ENCODE data around the gene HOXA9.

HOXA9 gene

DNA sequence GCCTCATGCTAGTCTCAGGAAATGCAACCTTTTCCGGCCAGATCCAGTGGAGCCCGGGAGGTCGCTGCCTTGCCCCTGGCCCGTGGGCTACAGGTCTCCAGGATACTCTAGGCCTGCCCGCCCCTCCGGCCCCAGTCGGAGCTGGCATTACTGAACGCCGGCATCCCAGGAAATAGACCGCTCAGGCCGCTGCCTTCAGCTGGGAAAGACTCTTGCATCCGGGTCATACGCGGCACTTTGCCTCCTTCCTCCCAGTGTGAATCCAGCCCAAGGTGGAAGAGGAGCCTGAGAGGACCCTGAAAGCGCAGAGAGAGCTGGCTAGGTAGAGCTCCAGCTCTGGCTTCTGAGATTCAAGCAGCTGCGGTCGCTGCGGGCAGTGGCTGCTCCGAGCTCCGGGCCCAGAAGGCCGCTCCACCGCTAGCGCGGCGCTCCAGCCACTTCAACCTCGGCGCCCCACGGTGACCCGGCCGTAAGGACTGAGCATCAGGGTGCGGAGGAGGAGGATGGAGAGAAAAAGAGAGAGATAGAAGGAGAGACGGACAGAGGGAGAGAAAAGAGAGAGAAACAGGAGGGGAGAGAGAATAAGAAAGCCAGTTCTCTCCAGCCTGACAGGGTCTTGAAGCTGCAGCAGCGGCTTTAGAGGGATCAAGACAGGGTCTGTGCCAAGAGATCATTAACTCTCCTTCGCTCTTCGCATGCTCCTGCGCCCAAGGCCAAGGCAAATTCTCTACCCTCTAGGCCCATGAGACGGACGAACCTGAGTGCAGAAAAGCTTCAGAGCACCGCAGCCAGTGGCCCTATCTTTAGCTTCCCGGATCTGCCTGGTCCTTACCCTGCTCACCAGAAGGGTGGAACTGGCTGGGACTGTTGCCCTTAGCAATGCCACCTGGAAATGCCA is 10.5 kb upstream of the HOXA9 start:
- DNase-seq = no peak

DNA sequence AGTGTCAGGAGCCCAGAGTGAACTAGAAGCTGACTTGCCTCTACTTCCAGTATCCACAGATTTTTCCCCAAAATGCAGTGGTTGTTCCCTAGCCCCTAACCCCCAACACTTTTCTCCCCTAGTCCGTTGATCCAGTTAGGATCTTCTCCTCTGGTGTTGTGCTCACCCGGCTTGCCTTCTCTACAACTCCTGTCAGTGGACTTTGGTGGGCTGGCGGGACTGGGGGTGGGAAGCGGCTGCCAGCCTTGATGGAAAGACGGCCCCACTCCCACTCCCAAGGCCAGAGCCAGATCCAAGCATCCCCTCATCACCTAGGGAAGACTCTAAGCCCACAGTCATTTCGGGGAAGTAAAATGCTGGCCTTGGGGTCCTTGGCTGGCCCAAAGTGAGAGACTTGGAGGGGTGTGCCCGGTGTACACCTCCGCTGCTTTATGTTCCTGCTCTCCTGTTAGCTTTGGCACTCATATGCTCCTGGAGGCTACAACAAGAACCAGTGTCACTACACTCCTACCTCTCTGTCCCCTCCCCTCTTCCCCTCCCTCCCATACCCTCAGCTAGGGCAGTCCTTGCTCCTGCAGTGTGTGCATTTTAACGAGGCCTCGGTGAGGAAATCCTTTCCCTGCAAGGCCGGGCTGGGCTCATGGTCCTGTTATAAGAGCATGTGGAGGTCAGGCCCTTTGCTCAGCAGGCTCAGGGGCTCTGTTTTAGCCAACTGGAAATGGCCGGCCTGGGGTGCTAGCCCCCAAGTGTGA is 9.7 kb upstream of the HOXA9 start:
- DNase-seq = no peak

- DNase-seq = no peak
Observed at GRCh38 chr7:27173956-27174873, 8.9 kb upstream of the HOXA9 start, which contains the start of gene HOXA10. TSS of gene HOXA10 (minus strand) at chr7:27174320. CDS start at chr7:27174306, 14 bp downstream.

- no peak for DNase-seq
Observed at GRCh38 chr7:27173511-27173955, 8.2 kb upstream of the HOXA9 start.

DNA sequence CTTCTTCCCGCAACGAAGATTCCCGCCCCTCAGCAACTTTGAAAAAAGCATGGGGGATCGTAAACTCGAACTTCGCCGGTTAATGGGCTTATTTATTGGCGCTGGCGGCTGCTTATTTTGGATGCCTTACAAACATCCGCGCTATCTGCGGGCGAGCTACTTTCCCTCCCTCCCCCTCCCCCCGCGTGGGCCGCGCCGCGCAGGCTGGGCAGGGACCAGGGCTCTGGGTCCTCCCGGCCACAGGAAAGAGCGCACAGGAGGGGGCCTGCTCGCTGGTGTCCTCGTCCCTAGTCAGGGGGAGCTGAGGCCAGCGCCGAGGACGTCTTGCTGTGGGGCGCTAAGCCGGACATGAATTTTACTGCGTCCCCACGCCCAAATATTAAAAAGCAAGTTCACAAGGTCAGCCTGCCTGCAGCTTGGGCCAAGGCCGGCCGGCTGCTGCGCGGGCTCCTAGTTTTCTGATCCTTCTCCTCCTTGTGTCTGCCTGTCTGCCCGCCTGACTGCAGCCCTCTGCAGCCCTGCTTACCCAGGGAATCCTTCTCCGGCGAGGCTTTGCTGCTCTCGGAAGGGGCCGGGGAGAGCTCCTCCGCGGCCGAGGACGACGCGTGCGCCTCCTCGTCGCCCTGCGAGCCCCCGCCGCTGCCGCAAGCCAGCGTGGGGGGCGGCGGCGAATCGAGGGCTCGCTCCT is 7.6 kb upstream of the HOXA9 start:
- no peak for DNase-seq

- no peak for DNase-seq
Observed at GRCh38 chr7:27172315-27172774, 7.0 kb upstream of the HOXA9 start.

DNA sequence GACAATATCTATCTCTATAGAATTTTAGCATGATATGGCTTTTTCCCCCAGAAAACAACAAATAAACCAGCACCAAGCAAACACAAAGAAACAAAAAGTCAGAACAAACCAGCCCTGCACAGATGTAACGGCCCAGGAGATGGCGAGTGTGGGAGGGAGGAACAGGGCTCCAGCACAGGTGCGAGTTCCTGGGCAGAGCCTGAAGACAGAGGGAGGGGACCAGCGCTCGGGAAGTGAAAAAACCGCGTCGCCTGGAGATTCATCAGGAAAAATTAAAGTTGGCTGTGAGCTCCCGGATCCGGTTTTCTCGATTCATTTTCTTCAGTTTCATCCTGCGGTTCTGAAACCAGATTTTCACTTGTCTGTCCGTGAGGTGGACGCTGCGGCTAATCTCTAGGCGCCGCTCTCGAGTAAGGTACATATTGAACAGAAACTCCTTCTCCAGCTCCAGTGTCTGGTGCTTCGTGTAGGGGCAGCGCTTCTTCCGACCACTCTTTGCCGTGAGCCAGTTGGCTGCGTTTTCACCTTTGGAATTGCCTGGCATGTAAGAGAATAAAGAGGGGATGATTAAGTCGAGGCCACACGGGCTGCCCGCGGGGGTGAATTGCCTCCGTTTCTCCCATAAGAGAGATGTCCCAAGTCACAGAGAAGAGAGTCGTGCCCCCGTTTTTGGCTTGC is 6.4 kb upstream of the HOXA9 start:
- no peak for DNase-seq

DNA sequence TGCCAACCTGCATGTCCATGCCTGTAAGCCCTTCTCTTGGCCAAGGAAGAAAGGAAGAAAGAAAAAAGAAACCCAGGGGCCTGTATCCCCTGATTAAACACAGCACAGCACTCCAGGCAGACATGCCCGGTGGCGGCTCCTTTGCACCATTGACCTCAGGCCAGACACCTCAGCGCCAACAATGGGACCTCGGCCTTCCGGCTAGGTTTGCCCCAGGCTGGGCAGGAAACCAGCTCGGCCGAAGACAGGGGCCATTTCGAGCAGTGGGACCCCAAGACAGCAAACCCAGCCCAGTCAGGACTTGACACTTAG is 5.9 kb upstream of the HOXA9 start:
- DNase-seq = no peak

GRCh38 chr7:27170426-27171324 is 5.3 kb upstream of the HOXA9 start:
- no peak for DNase-seq

- DNase-seq = no peak
Observed at GRCh38 chr7:27169658-27170425, 4.5 kb upstream of the HOXA9 start.

- DNase-seq = no peak
Observed at GRCh38 chr7:27168265-27168947, 3.1 kb upstream of the HOXA9 start.

DNA sequence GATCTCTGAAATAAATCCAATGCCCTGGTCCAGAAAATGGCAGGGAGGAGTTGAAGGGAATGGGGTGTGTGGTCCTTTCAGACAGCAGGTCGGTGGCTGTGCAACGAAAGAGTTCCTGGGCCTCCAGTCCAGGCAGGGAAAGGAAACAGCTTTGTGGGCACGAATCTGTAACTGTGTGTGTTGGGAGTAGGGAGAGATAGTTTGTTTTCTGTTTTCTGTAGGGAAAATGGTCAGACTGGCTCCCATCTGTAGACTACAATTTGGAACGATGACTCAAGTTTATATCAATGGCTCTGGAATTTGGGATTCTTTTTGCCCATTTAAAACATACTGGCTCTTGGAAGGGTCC is 2.6 kb upstream of the HOXA9 start:
- no peak for DNase-seq

GRCh38 chr7:27166531-27167505 is 1.5 kb upstream of the HOXA9 start:
- DNase-seq = no peak

DNA sequence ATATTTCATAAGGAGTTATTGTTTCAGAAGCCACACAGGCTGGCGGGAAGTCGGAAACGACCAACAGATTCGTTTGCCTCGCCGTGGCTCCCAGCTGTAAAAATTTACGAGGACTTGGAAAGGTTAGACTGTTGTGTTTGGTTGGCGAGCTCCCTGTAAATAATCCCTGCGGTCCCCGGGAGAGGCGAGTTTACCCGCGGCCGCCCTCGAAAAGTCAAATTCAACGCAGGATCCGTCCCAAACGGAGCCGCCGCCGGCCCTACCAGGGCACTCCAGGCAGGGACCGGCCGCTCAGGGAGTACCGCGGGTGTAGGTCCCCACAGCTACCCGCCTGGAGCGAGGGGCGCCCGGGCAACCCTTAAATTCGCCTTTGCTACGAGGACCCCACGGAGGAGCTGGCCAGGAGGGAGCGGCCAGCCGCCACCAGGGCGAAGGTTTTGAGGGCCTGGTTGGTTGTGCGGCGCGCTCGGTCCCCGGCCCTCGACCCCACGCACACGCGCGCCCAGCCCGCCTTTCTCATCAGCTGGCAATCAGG is 726 bp upstream of the HOXA9 start:
- DNase-seq = no peak

- no peak for DNase-seq
Observed at GRCh38 chr7:27164367-27165088, 809 bp downstream of the HOXA9 start.

DNA sequence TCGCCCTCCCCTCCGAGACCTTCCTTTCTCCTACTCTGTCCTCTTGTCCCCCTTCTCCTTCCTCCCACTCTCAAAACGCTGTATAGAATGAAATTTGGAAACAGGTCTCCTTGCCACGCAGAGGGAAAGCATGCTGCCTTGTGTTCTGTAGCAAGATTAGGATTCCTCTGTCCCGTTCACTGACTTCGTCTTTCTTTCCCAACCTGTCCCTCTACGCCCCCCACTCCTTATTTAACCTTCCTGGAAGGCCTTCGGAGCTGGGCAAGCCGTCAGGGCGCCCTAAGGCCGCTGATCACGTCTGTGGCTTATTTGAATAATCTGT is 1.3 kb downstream of the HOXA9 start:
- no peak for DNase-seq

All from fibroblast of skin of back (primary cell).